ENCODE results near the gene SEZ6. TPM values are rescaled to one million over a fixed set of nuclear protein-coding genes. Genes with fewer than 3 reads are reported as not detected.
A peak's percentile ranks its signal among the peaks of the same experiment; 100 is the strongest.

Gene SEZ6
- total and polyA plus RNA-seq, 4 donors: 0.07 to 0.54 (median 0.18) TPM; not detected in 1

- Histone ChIP-seq H3K4me3 (no peak overlapping the region), H3K27ac (ENCODE audit: low read depth in 1 of 2, low read length in 1 of 2) (no peak overlapping the region), H3K9ac (ENCODE audit: insufficient read depth in 1 of 2, low read length in 2 of 2) (no peak overlapping the region), H3K9me3 (ENCODE audit: control insufficient read depth in 4 of 4, insufficient read depth in 3 of 4, low read length in 3 of 4) (peaks cover 0 to 2% (median 0%) of the 10 kb centered on the region in 4 donors), H3K4me1 (ENCODE audit: control insufficient read depth in 5 of 5, insufficient read depth in 5 of 5, low read length in 5 of 5) (peaks cover 0 to 12% (median 0%) of the 10 kb centered on the region in 5 donors), H3K27me3 (ENCODE audit: control insufficient read depth in 3 of 3, insufficient read depth in 3 of 3, low read length in 2 of 3) (no peaks in the 10 kb centered on the region), H3K36me3 (ENCODE audit: control insufficient read depth in 4 of 4, insufficient read depth in 4 of 4, low read length in 4 of 4) (peaks cover 6 to 16% (median 13%) of the 10 kb centered on the region in 4 donors)
- no peak for ATAC-seq (ENCODE audit: insufficient read depth, low FRiP score)
- TF ChIP-seq, protein P1, sequence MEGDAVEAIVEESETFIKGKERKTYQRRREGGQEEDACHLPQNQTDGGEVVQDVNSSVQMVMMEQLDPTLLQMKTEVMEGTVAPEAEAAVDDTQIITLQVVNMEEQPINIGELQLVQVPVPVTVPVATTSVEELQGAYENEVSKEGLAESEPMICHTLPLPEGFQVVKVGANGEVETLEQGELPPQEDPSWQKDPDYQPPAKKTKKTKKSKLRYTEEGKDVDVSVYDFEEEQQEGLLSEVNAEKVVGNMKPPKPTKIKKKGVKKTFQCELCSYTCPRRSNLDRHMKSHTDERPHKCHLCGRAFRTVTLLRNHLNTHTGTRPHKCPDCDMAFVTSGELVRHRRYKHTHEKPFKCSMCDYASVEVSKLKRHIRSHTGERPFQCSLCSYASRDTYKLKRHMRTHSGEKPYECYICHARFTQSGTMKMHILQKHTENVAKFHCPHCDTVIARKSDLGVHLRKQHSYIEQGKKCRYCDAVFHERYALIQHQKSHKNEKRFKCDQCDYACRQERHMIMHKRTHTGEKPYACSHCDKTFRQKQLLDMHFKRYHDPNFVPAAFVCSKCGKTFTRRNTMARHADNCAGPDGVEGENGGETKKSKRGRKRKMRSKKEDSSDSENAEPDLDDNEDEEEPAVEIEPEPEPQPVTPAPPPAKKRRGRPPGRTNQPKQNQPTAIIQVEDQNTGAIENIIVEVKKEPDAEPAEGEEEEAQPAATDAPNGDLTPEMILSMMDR (IDR thresholded peaks at IDR 0.05; ENCODE audit: control extremely low read depth, extremely low read depth): no peak
- 92 to 93% methylated on average over 2 of the region's 2 CpGs for WGBS, 2 donors
- DNase-seq: no peak
Observed at GRCh38 chr17:28928061-28928460, 77.8 kb downstream of the SEZ6 start.

DNA sequence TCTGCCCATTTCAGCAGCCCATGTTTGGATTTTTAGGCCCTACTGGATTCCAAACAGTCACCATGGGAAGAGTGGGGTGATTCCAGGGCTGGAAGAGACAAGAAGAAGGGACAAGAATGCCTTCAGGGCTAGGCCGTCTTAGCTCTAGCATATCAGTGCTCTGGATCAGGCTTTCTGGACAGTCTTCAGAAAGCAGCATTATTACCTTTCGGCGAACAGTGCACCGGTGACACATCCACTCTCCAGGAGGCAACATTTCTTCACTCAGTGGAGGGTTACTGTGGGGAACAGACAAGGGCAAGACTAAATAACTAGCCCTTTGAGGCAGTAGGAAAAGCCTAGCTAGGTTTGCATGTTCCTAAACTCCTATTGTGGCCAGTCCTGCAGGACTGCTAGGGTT is 79.0 kb downstream of the SEZ6 start:
- Histone ChIP-seq H3K9ac (ENCODE audit: insufficient read depth in 1 of 2, low read length in 2 of 2) (no peak overlapping the region), H3K36me3 (ENCODE audit: control insufficient read depth in 4 of 4, insufficient read depth in 4 of 4, low read length in 4 of 4) (peaks cover 6 to 20% (median 14%) of the 10 kb centered on the region in 4 donors), H3K27ac (ENCODE audit: low read depth in 1 of 2, low read length in 1 of 2) (peak overlapping the region in 1 of 2 donors; percentile 63), H3K4me1 (ENCODE audit: control insufficient read depth in 5 of 5, insufficient read depth in 5 of 5, low read length in 5 of 5) (peaks cover 0 to 12% (median 0%) of the 10 kb centered on the region in 5 donors), H3K9me3 (ENCODE audit: control insufficient read depth in 4 of 4, insufficient read depth in 3 of 4, low read length in 3 of 4) (peaks cover 0 to 2% (median 0%) of the 10 kb centered on the region in 4 donors), H3K27me3 (ENCODE audit: control insufficient read depth in 3 of 3, insufficient read depth in 3 of 3, low read length in 2 of 3) (no peaks in the 10 kb centered on the region), H3K4me3 (no peak overlapping the region)
- no peak for DNase-seq
- TF ChIP-seq, protein P1 (IDR thresholded peaks at IDR 0.05; ENCODE audit: control extremely low read depth, extremely low read depth): no peak
- WGBS, 2 donors: 92 to 93% methylated on average over 4 of the region's 4 CpGs
- no peak for ATAC-seq (ENCODE audit: insufficient read depth, low FRiP score)

DNA sequence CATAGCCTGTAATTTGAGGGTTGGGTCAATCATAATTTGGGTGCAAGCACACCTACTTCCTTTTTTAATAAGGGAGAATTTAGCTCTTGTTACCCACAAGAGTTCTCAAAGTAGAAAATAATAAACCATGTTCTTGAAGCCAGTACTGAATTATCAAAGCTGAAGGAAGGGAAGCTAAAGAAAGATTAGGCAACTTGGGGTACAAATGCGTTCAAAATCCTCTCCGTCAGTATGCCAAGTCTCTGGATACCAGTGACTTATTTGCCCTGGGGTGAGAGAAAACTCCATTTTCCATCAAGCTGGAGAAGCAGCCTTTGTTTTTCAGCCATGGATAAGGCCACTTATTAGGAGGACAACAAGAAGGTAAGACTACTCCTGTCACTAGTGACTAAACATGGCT is 79.5 kb downstream of the SEZ6 start:
- no peak for DNase-seq
- peaks cover 0 to 2% (median 0%) of the 10 kb centered on the region in 4 donors for H3K9me3 ChIP-seq (ENCODE audit: control insufficient read depth in 4 of 4, insufficient read depth in 3 of 4, low read length in 3 of 4)
- ATAC-seq (ENCODE audit: insufficient read depth, low FRiP score): no peak
- 38 to 44% methylated on average over 2 of the region's 2 CpGs for WGBS, 2 donors
- peaks cover 7 to 20% (median 16%) of the 10 kb centered on the region in 4 donors for H3K36me3 ChIP-seq (ENCODE audit: control insufficient read depth in 4 of 4, insufficient read depth in 4 of 4, low read length in 4 of 4)
- H3K9ac ChIP-seq (ENCODE audit: insufficient read depth in 1 of 2, low read length in 2 of 2): no peak overlapping the region
- no peak overlapping the region for H3K4me3 ChIP-seq
- H3K4me1 ChIP-seq (ENCODE audit: control insufficient read depth in 5 of 5, insufficient read depth in 5 of 5, low read length in 5 of 5): peaks cover 0 to 12% (median 0%) of the 10 kb centered on the region in 5 donors
- H3K27ac ChIP-seq (ENCODE audit: low read depth in 1 of 2, low read length in 1 of 2): peak overlapping the region in 1 of 2 donors; percentile 63
- TF ChIP-seq, protein P1 (IDR thresholded peaks at IDR 0.05; ENCODE audit: control extremely low read depth, extremely low read depth): no peak
- no peaks in the 10 kb centered on the region for H3K27me3 ChIP-seq (ENCODE audit: control insufficient read depth in 3 of 3, insufficient read depth in 3 of 3, low read length in 2 of 3)

DNA sequence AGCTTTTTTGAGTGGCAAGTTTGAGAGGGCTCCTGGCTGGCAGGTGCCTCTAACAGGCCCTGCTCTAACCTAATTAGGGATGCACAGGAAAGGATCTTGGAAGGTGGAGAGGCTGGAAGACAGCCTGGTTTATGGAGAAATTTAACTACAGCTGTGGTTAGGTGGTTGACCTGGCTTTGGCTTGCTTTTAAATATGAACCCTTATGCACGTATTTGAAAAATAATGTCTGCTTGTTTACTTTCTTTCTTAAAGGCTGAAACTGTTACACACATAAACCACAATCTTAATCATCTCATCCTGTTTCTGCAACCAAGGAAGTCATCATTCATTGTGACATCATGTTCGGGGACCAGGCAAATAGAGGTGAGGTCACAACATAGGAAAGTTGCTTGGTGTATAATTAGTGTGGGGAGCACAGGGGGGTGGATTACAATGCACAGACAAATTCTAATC is 79.9 kb downstream of the SEZ6 start:
- 12 to 18% methylated on average over 2 of the region's 2 CpGs for WGBS, 2 donors
- no peak overlapping the region for H3K9ac ChIP-seq (ENCODE audit: insufficient read depth in 1 of 2, low read length in 2 of 2)
- no peak for DNase-seq
- peaks cover 0 to 2% (median 0%) of the 10 kb centered on the region in 4 donors for H3K9me3 ChIP-seq (ENCODE audit: control insufficient read depth in 4 of 4, insufficient read depth in 3 of 4, low read length in 3 of 4)
- peak overlapping the region in 1 of 2 donors; percentile 76 for H3K27ac ChIP-seq (ENCODE audit: low read depth in 1 of 2, low read length in 1 of 2)
- H3K4me1 ChIP-seq (ENCODE audit: control insufficient read depth in 5 of 5, insufficient read depth in 5 of 5, low read length in 5 of 5): peaks cover 0 to 12% (median 0%) of the 10 kb centered on the region in 5 donors
- TF ChIP-seq, protein P1 (IDR thresholded peaks at IDR 0.05; ENCODE audit: control extremely low read depth, extremely low read depth): no peak
- H3K4me3 ChIP-seq: no peak overlapping the region
- no peaks in the 10 kb centered on the region for H3K27me3 ChIP-seq (ENCODE audit: control insufficient read depth in 3 of 3, insufficient read depth in 3 of 3, low read length in 2 of 3)
- peak; percentile 58 for ATAC-seq (ENCODE audit: insufficient read depth, low FRiP score)
- peaks cover 11 to 22% (median 18%) of the 10 kb centered on the region in 4 donors for H3K36me3 ChIP-seq (ENCODE audit: control insufficient read depth in 4 of 4, insufficient read depth in 4 of 4, low read length in 4 of 4)

All from lung (tissue), 12 donors.